K562 (cell line): Measurements from ENCODE around the gene TARBP1. TPM values are rescaled to one million over a fixed set of nuclear protein-coding genes. Genes with fewer than 3 reads are reported as not detected.
A peak's percentile ranks its signal among the peaks of the same experiment; 100 is the strongest.

ENCODE experiments used
- CEBPG ChIP-seq, 3 experiments: fragments of 200-800 bp in 1 of 3; sonication (Bioruptor generic) in 1 of 3; sonication (generic) in 1 of 3; formaldehyde crosslinking in 1 of 3; IDR thresholded peaks in 2 of 3; conservative IDR thresholded peaks in 1 of 3; 2 replicates each; pipeline versions ENCODE4 v1.6.1 to v1.8.0; 2016 to 2022; ENCODE audit warnings: missing compliant biosample characterization in 2 of 3, missing genetic modification characterization in 2 of 3, mild to moderate bottlenecking in 1 of 3, missing genetic modification reagents in 1 of 3
- CXXC5 ChIP-seq: fragments of 250-450 bp; sonication (Bioruptor Pico); IDR thresholded peaks from 2 replicates; pipeline ENCODE4 v1.8.0; 2022; ENCODE audit warnings: inconsistent platforms, mild to moderate bottlenecking, moderate library complexity
- LARP7 ChIP-seq: fragments of 450-650 bp; IDR thresholded peaks from 2 replicates; pipeline ENCODE4 v1.6.1; 2016
- MCM2 ChIP-seq: fragments of 450-650 bp; IDR thresholded peaks from 2 replicates; pipeline ENCODE4 v1.6.1; 2017; ENCODE audit warnings: low read depth, mild to moderate bottlenecking
- MEIS2 ChIP-seq: fragments of 450-650 bp; IDR thresholded peaks from 2 replicates; pipeline ENCODE4 v1.6.1; 2014; ENCODE audit warnings: mild to moderate bottlenecking; ENCODE audit not compliant: partially characterized antibody
- MTA2 ChIP-seq: fragments of 450-650 bp; IDR thresholded peaks from 2 replicates; pipeline ENCODE4 v1.6.1; 2016; ENCODE audit warnings: low read depth
- NR2C1 ChIP-seq, 2 experiments: fragments of 450-650 bp; IDR thresholded peaks; 2 replicates each; pipeline ENCODE4 v1.6.1; 2017; ENCODE audit warnings: mild to moderate bottlenecking in 2 of 2, antibody characterized with exemption in 1 of 2, inconsistent platforms in 1 of 2, missing compliant biosample characterization in 1 of 2, missing genetic modification characterization in 1 of 2
- NR2C2 ChIP-seq, 2 experiments: fragments of 200-800 bp in 1 of 2; sonication (Bioruptor generic) in 1 of 2; sonication (generic) in 1 of 2; formaldehyde crosslinking in 1 of 2; IDR thresholded peaks; 2 replicates each; pipeline versions ENCODE4 v1.6.1 to v1.8.0; 2016 to 2022; ENCODE audit warnings: mild to moderate bottlenecking in 1 of 2, missing compliant biosample characterization in 1 of 2, missing genetic modification characterization in 1 of 2, missing genetic modification reagents in 1 of 2
- RBFOX2 ChIP-seq: fragments of 200-400 bp; formaldehyde crosslinking; IDR thresholded peaks from 2 replicates; pipeline ENCODE4 v1.6.1; 2017; ENCODE audit warnings: low read depth, mild to moderate bottlenecking, low read length, moderate library complexity
- SMARCC2 ChIP-seq: fragments of 450-650 bp; IDR thresholded peaks from 2 replicates; pipeline ENCODE4 v1.6.1; 2017; ENCODE audit warnings: antibody characterized with exemption, moderate library complexity, mild to moderate bottlenecking, low read depth
- SMC3 ChIP-seq: conservative IDR thresholded peaks from 2 replicates; pipeline ENCODE4 v1.6.1; 2011; ENCODE audit warnings: low read depth, low read length, improper control_type of control experiment; ENCODE audit not compliant: insufficient read depth
- TAF9B ChIP-seq: fragments of 450-650 bp; IDR thresholded peaks from 2 replicates; pipeline ENCODE4 v1.6.1; 2018; ENCODE audit warnings: mild to moderate bottlenecking; ENCODE audit not compliant: partially characterized antibody
- TCFL5 ChIP-seq: fragments of 250-450 bp; sonication (Bioruptor Pico); conservative IDR thresholded peaks from 2 replicates; pipeline ENCODE4 v1.6.1; 2021; ENCODE audit warnings: mild to moderate bottlenecking, moderate library complexity, matching md5 sums
- TEAD1 ChIP-seq, 2 experiments: fragments of 450-650 bp in 1 of 2; sonication (generic) in 1 of 2; formaldehyde crosslinking; IDR thresholded peaks; 2 replicates each; pipeline versions ENCODE4 v1.4.0 to v1.8.0; 2020 to 2022; ENCODE audit warnings: mild to moderate bottlenecking in 2 of 2, missing genetic modification reagents in 1 of 2
- ZFP36 ChIP-seq: fragments of 150-350 bp; IDR thresholded peaks from 2 replicates; pipeline ENCODE4 v1.6.1; 2018; ENCODE audit warnings: low read length, low read depth; ENCODE audit not compliant: partially characterized antibody
- ZNF140 ChIP-seq: fragments of 250-450 bp; sonication (Bioruptor Pico); IDR thresholded peaks from 2 replicates; pipeline ENCODE4 v1.8.0; 2021; ENCODE audit warnings: moderate library complexity, mild to moderate bottlenecking, inconsistent platforms
- ZNF165 ChIP-seq: fragments of 250-450 bp; sonication (Bioruptor Pico); IDR thresholded peaks from 2 replicates; pipeline ENCODE4 v1.4.0; 2020; ENCODE audit warnings: borderline replicate concordance
- ZNF3 ChIP-seq: fragments of 250-450 bp; sonication (Bioruptor Pico); IDR thresholded peaks from 2 replicates; pipeline ENCODE4 v1.5.0; 2021; ENCODE audit warnings: mild to moderate bottlenecking, moderate library complexity
- ZNF431 ChIP-seq: sonication (generic); formaldehyde crosslinking; IDR thresholded peaks from 2 replicates; pipeline ENCODE4 v1.8.0; 2022; ENCODE audit warnings: mild to moderate bottlenecking, missing genetic modification reagents
- ZNF584 ChIP-seq: fragments of 200-800 bp; sonication (Bioruptor generic); IDR thresholded peaks from 2 replicates; pipeline ENCODE4 v1.6.1; 2016; ENCODE audit warnings: low read depth, mild to moderate bottlenecking, missing genetic modification characterization, missing compliant biosample characterization
- polyA plus RNA-seq, 8 experiments: library from polyadenylated mRNA; depleted of rRNA in 4 of 8; stranded (reverse) in 5 of 8; unstranded in 3 of 8; fragments of >200 nt; fragmentation: Nextera tagmentation in 2 of 8; fragmentation: Illumina TruSeq in 1 of 8; extraction: Ambion mirVana in 2 of 8; extraction: Trizol in 1 of 8; gene quantifications; 2 replicates each; pipeline versions ENCODE4 v1.2.1 to v1.2.3, GENCODE V29; 2011 to 2014; ENCODE audit warnings: inconsistent platforms in 1 of 8, missing spikeins in 1 of 8
- total RNA-seq, 7 experiments: library from RNA; depleted of rRNA in 6 of 7; stranded (reverse); fragments of >200 nt in 6 of 7; fragmentation: Illumina TruSeq in 2 of 7; extraction: Trizol in 2 of 7; gene quantifications; 2 replicates each; pipeline versions ENCODE4 v1.2.1 to v1.2.3, GENCODE V29; 2011 to 2021; ENCODE audit warnings: low replicate concordance in 1 of 7
- TF ChIP-seq, protein P1 (sequence below): fragments of 250-450 bp; sonication (Bioruptor Pico); IDR thresholded peaks from 2 replicates; pipeline ENCODE4 v1.5.0; 2021; ENCODE audit warnings: mild to moderate bottlenecking, borderline replicate concordance
- TF ChIP-seq, protein P2 (sequence below): fragments of 250-450 bp; sonication (Bioruptor Pico); IDR thresholded peaks from 2 replicates; pipeline ENCODE4 v1.4.0; 2020; ENCODE audit warnings: mild to moderate bottlenecking, moderate library complexity, borderline replicate concordance

The TARBP1 gene
- total and polyA plus RNA-seq, 9 of the 15 experiments (the other 6 are each of a cell fraction or from before 2014, with no cell fraction given) = 8.8 to 48.0 (median 22.9) TPM

DNA sequence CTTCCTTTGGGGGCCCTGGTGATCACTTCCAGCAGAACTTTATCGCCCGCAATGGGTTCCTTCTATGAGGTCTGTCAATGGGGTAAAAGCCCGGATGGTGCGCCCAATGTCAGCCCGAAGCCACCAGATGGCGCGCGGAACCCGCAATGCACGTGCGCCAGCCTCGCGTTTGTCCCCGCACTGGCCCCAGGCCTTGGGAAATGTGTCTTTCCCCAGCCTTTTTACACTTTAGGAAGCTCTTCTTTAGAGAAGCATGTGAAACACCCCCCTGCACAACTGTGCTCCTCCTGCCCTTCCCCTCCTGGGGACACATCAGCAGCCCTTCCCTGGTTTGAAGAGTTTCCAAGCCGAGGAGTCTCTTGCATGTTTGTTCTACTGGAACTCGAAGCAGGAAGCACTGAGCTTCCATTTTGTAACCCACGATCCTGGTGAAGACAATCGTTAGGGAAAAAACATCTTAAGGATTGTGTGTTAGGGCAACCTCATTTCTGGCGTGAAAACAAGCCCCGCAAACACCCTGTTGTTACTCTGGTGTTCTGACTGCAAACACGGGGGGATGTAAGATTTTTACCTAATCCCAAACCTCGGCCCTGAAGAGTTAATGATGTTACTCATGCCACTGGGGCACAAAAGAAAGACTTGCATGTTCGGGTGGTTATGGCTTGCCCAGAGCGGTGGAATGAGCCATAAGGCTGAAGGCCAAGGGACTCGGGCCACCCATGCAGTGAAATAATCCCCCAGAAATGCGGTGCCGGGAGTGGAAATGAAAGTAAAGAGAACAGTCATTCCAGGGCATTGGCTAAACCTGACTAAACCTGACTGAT is 20.4 kb upstream of the TARBP1 start (continued):
- TF ChIP-seq ZNF140 (CRISPR knock-in tag) (no peak), ZNF584 (CRISPR knock-in tag) (peak; percentile 97), MTA2 (0 out of 2 replicates have a peak, but pooled peaks have one; percentile 11), RBFOX2 (peak; percentile 56), ZFP36 (peak; percentile 32), MCM2 (no peak), ZNF165 (peak; percentile 83; the same call in 1 of the 2 replicates), LARP7 (no peak), CEBPG (CRISPR knock-in tag; IDR thresholded peaks at IDR 0.05) (no peak), CEBPG (tag; conservative IDR thresholded peaks at IDR 0.05 in 1 of 2, IDR thresholded peaks at IDR 0.05 in 1 of 2) (peak; percentile 6 to 44; a peak in 3 of 4 replicates), TCFL5 (CRISPR knock-in tag) (peak; percentile 13; the same call in 1 of the 2 replicates), CXXC5 (CRISPR knock-in tag) (peak; percentile 90), NR2C1 (IDR thresholded peaks at IDR 0.05) (no peak), NR2C1 (tag; IDR thresholded peaks at IDR 0.05) (peak; percentile 64), NR2C2 (CRISPR knock-in tag; IDR thresholded peaks at IDR 0.05) (peak; percentile 79), NR2C2 (tag; IDR thresholded peaks at IDR 0.05) (peak; percentile 48), ZNF3 (peak; percentile 49; the same call in 1 of the 2 replicates), TAF9B (no peak), TEAD1 (CRISPR knock-in tag; IDR thresholded peaks at IDR 0.05) (peak; percentile 49 to 62; a peak in 2 of 4 replicates), SMC3 (peak; percentile 99), ZNF431 (peak; percentile 80; the same call in 1 of the 2 replicates), SMARCC2 (no peak), MEIS2 (peak; percentile 14)
- TF ChIP-seq, protein P1, sequence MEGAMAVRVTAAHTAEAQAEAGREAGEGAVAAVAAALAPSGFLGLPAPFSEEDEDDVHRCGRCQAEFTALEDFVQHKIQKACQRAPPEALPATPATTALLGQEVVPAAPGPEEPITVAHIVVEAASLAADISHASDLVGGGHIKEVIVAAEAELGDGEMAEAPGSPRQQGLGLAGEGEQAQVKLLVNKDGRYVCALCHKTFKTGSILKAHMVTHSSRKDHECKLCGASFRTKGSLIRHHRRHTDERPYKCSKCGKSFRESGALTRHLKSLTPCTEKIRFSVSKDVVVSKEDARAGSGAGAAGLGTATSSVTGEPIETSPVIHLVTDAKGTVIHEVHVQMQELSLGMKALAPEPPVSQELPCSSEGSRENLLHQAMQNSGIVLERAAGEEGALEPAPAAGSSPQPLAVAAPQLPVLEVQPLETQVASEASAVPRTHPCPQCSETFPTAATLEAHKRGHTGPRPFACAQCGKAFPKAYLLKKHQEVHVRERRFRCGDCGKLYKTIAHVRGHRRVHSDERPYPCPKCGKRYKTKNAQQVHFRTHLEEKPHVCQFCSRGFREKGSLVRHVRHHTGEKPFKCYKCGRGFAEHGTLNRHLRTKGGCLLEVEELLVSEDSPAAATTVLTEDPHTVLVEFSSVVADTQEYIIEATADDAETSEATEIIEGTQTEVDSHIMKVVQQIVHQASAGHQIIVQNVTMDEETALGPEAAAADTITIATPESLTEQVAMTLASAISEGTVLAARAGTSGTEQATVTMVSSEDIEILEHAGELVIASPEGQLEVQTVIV = 0 out of 2 replicates have a peak, but pooled peaks have one; percentile 55
- TF ChIP-seq, protein P2, sequence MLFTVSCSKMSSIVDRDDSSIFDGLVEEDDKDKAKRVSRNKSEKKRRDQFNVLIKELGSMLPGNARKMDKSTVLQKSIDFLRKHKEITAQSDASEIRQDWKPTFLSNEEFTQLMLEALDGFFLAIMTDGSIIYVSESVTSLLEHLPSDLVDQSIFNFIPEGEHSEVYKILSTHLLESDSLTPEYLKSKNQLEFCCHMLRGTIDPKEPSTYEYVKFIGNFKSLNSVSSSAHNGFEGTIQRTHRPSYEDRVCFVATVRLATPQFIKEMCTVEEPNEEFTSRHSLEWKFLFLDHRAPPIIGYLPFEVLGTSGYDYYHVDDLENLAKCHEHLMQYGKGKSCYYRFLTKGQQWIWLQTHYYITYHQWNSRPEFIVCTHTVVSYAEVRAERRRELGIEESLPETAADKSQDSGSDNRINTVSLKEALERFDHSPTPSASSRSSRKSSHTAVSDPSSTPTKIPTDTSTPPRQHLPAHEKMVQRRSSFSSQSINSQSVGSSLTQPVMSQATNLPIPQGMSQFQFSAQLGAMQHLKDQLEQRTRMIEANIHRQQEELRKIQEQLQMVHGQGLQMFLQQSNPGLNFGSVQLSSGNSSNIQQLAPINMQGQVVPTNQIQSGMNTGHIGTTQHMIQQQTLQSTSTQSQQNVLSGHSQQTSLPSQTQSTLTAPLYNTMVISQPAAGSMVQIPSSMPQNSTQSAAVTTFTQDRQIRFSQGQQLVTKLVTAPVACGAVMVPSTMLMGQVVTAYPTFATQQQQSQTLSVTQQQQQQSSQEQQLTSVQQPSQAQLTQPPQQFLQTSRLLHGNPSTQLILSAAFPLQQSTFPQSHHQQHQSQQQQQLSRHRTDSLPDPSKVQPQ = 0 out of 2 replicates have a peak, but pooled peaks have one; percentile 20
